Epithelial cell of proximal tubule (primary cell): Measurements from ENCODE around the gene HOXB8. TPM values are rescaled to one million over a fixed set of nuclear protein-coding genes. Genes with fewer than 3 reads are reported as not detected.

Source experiments
- DNase-seq: peaks from one replicate; pipeline ENCODE4 v3.0.0-alpha.2; 2011; ENCODE audit warnings: low read depth
- H3K4me3 ChIP-seq: 2 replicates; pipeline ENCODE4 v1.5.1; 2011; ENCODE audit warnings: low read depth, mild to moderate bottlenecking, low read length
- total RNA-seq: library from RNA; depleted of rRNA; stranded (reverse); fragments of >200 nt; gene quantifications from 2 replicates; pipeline ENCODE4 v1.2.3, GENCODE V29; 2015
- TF ChIP-seq, protein P1 (sequence below): conservative IDR thresholded peaks from 2 replicates; pipeline ENCODE4 v1.5.1; 2012; ENCODE audit warnings: low read depth, mild to moderate bottlenecking, low read length

HOXB8 gene
- total RNA-seq, 1 donor from 2014 or later, result 12.7 TPM

DNA sequence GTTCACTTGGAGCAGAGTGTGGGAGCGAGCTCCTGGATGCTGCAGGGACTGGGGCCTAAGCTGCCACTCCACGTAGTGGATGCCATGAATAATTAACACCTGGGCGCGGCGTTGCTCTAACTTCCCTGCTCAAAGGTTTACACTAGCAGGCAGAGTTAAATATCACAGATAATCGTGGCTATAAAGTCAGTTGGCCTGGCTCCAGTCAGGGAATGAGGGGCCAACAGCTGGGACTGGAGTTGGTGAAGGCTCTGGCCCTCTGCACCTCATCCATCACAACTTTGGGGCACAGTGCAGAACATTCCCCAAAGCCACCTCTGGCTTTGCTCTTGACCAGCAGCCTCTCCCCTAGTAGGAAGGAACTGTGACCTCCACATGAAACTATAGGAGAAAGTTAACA, 47.9 kb downstream of the HOXB8 start:
- H3K4me3 ChIP-seq, result no peak overlapping the region
- TF ChIP-seq, protein P1, sequence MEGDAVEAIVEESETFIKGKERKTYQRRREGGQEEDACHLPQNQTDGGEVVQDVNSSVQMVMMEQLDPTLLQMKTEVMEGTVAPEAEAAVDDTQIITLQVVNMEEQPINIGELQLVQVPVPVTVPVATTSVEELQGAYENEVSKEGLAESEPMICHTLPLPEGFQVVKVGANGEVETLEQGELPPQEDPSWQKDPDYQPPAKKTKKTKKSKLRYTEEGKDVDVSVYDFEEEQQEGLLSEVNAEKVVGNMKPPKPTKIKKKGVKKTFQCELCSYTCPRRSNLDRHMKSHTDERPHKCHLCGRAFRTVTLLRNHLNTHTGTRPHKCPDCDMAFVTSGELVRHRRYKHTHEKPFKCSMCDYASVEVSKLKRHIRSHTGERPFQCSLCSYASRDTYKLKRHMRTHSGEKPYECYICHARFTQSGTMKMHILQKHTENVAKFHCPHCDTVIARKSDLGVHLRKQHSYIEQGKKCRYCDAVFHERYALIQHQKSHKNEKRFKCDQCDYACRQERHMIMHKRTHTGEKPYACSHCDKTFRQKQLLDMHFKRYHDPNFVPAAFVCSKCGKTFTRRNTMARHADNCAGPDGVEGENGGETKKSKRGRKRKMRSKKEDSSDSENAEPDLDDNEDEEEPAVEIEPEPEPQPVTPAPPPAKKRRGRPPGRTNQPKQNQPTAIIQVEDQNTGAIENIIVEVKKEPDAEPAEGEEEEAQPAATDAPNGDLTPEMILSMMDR, result no peak
- no peak for DNase-seq

DNA sequence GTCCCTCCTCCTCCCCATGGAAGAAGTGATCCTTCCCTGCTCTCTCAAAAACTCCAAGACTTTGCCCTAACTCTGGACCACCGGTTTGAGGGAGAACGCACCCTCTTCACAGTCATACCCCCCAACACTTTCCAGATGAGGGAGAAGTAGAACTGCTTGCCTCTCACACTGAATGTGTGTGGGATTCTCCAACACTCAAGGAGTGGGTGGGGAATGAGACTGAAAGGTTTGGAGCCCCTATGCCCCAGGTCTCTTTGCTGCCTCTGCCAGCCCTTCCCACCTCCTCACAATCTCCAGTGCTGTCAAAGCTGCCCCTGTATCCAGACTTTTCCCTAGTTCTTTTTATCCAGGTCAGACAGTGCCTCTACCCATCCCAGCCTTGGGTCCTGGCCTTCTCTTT, 48.4 kb downstream of the HOXB8 start:
- TF ChIP-seq, protein P1, result no peak
- DNase-seq, result no peak
- H3K4me3 ChIP-seq, result no peak overlapping the region

DNA sequence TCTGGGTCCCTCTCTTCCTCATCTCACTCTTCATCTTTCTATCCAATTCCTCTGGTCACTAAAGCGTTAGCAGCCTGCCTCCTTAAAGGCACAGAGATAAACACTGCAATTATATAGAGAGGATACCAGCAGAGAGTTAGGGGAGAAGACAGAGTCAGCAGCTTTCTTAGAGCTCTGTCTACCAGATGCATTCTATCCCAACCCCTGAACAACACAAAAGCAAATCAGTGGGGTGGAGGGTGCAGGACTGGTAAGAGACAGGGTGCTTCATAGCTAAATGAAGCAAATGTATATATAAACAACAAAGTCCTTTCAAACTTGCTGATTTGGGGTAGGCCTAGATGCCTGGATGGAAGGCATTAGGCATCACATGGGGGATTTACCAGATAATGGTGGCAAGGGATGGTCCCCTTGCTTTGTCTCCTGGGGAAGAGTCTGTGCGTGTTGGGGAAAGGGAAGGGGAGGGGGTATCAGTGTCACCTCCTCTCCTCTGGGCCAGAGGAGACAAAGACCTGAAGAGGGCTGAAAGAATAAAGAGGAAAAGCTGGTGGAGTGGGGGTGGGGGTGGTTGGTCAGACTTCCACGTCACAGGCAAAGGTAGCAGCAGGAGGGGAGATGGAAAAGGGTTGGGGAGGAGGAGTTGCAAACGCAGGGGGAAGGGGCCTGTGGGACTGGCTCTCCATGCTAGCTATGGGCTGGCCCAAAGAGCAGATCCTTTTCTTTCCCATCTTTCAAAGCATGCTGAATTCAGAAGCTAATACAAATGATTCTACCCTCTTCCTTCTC, 49.0 kb downstream of the HOXB8 start:
- H3K4me3 ChIP-seq, result no peak overlapping the region
- no peak for DNase-seq
- TF ChIP-seq, protein P1, result no peak

DNA sequence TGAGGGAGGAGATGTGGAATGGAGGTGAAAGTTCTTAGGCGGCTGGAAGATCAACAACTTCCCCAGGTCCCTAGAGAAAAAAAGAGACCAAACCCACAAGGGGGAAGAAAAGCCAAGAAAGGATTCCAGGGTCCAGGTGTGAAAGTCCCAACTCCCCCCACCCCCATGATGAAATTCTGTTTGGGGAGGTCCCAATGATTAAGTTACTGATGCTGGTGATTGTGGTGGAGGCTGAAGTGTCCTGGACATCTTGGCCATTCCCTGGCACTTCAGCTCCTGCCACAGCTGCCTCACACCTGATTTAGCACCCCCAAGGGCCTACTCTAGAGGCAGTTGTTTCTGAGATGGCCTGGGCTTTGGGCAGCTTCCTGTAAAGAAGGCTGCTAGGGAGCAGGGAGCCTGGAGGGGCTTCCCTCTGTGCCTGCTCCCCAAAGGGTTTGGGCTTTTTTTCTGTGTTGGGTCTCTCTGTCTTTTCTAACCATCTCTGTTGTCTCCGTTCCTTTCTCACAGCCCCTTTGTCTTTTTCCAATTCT, 50.0 kb downstream of the HOXB8 start:
- H3K4me3 ChIP-seq, result peak overlapping the region; percentile 41
- no peak for DNase-seq

DNA sequence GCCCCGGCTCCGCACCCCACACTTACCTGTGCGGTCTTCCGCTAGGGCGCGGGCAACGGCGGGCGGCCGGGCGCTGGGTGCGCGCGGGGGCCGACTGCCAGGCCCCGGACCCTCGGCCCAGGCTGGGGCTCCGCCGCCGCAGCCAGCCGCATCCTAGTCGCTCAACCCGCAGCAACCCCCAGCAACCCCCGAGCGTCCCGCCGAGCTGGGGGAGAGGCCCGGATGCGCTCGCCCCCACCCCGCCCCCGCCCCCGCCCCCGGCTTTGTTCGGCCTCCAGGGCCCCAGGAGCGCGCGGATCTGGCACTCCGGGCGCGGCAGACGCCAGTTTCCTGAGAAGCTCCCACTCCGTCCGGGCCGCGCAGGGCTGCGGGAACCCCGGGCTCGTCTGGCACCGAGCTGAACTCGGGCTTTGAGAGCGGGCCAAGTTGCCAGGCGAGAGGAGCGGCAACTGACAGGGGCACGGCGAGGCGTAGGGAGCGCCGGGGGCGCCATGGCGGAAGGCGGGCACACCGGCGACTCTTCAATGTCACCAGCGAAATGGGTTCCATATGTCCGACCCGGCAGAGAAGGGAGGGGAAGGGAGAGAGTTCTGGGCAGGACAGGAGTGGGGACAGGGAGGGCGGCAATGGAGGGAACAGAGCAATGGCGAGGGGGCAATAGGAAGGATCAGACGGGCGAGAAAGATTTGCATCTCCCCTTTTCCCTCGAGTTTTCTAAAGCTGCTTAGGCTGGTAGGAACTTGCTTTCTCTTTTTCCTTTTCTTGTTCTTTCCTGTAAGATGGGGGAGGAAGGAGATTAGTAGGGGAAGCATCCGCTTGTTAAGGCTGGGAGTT, 50.7 kb downstream of the HOXB8 start:
- H3K4me3 ChIP-seq, result peak overlapping the region; percentile 41
- DNase-seq, result no peak
- TF ChIP-seq, protein P1, result no peak

More for the DNA sequence above, 50.0 kb downstream of the HOXB8 start:
- TF ChIP-seq, protein P1, result no peak

DNA sequence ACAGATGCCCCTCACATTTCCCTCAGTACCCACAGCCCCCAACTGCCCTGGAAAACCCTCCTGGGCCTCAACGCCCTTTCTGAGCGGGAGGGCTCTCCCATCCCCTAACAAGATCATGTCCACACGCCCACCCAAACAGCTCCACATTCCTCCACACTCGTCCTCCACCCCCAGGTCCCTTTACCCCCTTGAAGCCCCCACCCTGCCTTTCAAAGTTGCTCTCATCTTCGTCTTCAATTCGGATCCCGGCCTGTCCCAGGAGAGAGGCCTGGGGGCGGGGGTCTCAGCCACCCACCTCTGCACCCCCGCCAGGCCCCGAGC, 51.3 kb downstream of the HOXB8 start:
- TF ChIP-seq, protein P1, result no peak
- peak overlapping the region; percentile 31 for H3K4me3 ChIP-seq
- no peak for DNase-seq
